DMS79 treated with DMSO at 0.1 percent for 48 hours (cell line): ENCODE measurements around the gene DPF3.
A peak's percentile ranks its signal among the peaks of the same experiment; 100 is the strongest.

ENCODE experiments used
- DNase-seq: peaks from one replicate; lab custom pipeline; 2025; lab: John Stamatoyannopoulos, UW

Gene DPF3

DNA sequence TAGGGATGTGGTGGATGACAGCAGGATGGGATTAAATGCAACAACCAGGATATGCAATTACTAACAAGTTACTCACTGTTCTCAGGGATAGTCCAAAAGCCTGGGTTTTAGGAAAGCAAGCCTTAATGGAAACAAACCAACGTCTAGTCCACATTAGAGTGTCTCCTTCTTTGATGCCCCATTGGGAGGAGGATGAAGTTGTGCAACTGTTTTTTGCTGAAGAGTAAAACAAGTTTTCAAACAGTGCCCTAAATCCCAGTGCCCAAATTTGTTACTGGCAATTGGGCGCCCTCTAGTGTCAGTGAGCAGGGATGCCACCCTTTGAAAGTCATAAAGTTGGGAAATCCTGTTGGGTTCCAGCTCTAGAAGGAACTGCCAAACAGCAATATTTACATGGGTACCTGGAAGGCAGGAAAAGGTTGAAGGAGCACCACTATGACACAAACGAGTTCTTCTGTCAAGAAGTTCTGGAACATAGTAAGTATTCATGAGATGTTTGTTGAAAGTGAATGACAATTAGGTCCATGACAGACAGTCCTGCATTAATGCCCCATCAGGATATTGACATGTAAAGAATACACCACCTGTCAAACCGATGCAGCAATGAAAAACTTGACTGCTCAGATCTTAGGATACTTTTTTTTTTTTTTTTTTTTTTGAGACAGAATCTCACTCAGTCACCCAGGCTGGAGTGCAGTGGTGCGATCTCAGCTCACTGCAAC, 11.1 kb upstream of the DPF3 start:
- DNase-seq, result peak; percentile 85

DNA sequence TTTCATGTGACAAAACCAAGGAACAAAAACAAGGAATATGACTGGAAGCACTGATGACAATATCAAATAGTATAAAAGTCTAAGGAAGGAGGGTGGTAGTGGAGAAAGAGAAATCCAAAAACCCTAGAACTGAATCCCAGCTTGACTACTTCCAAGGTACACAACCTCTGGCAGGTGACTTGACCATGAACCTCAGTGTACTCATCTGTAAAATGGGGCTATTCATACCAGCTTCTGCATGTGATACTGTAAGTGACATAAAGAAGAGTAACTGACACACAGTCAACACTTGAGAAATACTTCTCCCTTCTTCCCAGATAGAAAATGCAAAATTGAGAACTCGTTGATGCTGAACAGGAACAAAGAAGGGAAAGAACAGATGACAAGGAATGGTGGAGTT, 10.3 kb upstream of the DPF3 start:
- DNase-seq, result no peak

DNA sequence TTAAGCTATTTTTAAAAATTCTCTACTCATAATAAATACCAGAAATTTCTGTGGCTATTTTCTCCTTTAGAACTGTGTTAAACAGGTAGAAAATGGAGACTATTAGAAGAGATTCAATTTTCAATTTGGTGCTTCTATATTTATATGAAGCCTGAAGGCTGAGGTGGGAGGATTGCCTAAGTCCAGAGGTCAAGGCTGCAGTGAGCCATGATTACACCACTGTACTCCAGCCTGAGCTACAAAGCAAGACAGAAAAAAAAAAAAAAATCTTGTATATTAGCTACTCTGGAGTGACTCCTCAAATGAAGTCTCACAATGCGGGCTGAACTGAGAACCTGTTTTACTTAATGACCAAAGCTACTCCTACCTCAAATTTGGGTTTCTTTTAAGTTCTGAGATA, 9.8 kb upstream of the DPF3 start:
- no peak for DNase-seq

DNA sequence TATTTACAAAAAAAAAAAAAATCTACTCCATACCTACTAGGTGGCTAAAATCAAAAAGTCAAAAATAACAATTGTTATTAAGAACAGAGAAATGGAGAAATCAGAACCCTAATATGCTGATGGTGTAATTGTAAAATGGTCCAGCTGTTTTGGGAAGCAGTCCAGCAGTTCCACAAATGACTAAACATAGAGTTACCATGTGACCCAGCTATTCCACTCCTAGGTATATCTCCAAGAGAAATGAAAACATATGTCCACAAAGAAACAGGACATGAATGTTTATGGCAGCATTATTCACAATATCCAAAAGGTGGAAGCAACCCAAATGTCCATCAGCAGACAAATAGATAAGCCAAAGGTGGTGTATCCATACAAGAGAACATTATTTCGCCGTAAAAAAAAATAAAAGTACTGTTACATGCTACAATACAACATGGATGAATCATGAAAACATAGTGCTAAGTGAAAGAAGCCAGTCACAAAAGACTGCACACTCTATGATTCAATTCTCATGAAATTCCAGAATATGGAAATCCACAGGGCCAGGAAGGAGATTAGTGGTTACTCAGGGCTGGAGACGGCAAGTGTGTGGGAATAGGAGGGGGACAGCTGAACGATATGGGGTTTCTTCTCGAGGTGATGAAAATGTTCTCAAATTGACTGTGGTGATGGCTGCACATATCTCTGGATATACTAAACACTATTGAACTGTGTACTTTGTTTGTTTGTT, 9.1 kb upstream of the DPF3 start:
- DNase-seq, result no peak

DNA sequence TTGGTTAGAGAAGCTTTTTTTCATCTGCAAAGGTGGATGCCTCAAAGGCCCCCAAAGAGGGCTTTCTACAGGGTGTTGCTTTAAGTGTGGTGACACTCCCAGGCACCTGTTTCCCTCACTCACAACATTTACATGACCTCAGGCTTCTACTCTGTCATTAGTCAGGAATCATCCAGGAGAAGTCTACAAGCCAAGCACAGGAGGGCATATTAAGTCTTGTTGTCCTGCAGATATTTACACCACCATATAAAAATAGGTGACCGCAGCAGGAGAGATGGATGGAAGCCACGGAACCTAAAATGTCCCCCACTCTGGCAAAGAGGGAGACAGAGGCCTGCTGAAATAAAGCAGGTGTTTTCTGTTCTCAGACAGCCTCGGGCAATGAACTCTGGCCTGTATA, 7.5 kb upstream of the DPF3 start:
- no peak for DNase-seq

DNA sequence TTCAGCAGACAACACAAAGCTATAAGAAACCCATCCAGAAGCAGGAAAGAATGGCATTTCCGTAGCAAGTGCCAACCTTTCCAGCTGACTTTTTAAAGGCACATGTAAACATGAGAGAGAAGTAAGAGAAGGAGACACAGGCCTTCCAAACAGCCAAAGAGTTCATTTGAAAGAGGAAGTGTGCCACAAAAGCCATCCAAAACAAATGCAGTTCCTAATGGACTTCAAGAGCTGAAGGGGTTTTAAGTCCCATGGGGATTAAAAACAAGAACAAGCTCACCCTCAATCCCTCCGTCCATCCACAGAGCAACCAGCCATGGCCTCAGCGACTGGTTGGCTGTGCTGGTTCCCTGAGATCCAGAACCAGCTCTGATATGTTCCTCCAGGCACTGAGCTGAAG, 4.5 kb upstream of the DPF3 start:
- no peak for DNase-seq

DNA sequence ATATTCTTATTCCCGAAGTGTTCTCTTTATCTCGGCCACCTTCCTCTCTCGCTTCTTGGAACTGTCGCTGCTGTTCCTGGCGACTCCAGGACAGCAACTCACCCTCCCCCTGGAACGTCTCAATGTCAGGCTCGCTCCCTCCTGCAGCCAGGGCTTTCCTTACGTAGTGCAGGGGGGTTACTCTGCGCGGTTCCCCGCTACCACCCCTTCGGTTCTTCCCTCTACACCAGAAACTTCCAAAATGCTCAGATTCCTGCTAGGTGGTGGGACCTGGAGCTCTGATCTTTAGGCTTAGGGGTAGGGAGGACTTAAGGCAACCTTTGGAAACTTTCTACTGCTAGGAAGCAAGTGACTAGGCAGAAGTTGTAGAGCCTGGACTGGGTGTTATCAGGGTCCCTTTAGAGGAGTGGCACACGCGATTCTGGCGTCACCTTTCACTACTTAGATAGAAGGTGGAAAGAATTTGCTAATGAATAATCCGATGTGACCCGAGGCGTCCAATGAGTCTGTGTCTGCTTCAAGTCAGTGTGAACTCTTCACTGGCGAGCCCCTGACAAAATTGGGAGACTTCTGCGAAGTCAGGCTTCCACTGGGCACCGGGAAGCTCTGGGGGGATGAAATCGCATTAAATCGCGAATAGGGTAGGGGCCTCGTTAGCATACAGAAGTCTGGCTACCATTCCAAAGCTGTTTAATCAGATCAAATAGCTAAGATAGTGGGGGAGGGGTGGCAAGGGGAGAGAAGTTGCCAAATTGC, 900 bp upstream of the DPF3 start:
- DNase-seq, result peak; percentile 45

DNA sequence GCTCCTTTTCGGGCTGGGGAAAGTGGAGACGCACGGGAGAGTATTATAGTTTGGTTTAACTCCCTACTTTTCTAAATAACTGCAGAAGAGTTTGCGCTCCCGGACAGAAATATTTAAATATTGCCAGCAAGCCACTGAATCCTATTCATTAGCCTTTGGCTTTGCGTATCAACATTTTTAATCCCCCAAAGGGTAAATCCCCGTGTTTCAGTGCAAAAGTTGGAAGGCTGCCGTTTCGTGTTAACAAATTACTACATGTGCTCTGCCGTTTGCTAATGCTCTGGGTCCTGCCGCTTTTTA, 372 bp upstream of the DPF3 start:
- no peak for DNase-seq

DNA sequence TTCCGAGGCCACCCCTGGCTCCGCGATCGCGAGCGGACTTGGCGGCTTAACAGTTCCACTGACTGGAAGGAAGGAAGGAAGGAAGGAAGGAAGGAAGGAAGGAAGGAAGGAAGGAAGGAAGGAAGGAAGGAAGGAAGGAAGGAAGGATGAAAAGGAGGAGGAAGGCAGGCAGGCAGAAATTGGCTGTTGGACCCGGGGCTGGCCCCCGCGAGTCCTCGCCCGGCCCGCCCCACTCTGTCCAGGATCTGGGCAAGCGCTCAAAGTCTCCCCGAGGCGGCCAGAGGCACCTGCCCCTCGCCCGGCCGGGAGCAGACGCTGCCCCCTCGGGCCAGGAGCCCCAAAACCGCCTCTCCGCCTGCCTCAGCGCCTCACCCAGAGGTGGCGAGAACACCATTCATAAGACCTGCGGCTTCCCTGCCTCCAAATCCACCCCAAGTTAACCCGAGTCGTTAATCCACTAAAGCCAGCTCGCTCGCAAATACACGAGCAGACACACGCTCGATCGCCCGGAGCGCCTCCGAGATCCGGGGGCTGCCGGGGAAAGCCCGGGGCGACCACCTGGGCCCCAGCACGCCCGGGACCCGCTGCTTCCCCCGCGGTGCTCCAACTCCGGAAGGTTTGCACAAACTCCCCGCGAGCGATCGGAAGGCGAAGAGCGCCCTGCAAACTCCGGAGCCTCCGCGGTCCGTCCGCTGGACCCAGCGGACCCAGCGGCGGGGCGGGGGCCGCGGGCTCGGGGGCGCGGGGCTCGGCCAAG, 844 bp downstream of the DPF3 start:
- DNase-seq, result peak; percentile 56

DNA sequence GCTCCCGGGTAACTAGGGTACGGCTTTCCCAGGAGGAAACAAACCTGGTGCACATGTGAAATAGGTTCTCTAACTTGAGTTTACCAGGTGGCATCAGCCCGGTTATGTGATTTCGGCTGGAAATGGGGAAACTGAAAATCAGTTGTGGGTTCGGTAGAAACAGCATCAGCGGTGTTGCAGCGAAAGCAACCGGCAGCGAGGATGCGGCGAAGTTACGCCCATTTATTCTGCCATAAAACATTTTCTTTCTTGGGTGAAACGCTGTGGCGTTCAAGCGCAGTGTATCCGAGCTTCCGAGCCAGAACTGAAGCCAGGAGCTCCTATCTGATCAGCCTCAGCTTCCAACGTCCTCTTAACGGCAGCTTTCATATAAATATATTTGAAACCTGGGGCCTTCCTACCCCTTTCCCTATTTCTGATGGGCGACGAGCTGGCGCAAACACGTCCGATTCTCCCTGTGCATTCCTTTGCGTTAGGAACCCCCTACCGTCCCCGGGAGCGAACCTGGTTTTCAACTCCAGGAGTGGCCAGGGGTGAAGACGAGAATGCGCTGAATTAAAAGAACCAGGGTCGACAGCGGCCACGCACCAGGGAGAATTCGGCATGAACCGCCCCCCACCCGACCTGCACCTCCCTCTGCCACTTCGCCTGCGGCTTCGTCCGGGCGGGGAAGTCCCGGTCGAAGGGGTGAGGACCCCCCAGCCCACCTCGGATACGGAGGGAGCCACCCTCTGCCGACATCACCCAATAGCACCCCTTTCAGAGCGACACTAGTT, 1.6 kb downstream of the DPF3 start:
- peak; percentile 33 for DNase-seq

DNA sequence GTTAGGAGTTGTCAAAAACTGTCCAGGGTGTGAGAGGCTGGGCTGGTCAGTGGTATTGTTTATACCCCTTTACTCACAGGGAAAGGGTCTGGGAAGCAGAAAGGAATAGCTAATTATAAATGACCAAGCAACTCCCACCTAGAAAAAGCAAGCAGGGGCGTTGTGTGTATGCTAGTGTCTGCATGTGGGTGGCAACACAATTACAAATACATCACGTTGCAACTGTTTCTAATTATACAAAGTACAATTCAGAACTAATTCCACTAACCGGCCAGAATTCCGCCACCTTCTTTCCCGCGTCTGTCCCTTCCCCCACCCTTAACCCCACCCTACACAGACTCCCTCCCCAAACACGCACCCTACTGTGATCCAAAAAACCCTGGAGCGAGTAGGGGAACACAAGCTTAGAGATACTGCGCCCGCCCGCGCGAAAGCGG, 2.2 kb downstream of the DPF3 start:
- DNase-seq, result no peak

DNA sequence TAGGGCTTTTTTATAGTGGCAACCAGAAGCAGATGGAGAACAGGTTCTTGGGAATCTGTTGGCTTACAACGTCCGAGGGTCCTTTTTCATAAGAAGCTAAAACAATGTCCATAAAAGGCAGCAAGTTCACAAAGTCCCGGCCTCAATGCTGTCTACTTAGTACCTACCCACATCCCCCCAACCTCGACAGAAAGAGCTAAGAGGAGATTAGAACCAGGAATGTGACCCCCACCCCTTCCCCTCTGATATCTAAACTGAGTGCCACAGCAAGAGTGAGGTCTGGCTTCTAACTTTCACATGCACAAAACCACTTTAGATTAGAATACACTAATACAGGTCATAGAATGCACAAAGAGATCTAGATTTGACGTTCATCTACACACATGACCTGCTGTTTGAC, 4.5 kb downstream of the DPF3 start:
- DNase-seq, result no peak

DNA sequence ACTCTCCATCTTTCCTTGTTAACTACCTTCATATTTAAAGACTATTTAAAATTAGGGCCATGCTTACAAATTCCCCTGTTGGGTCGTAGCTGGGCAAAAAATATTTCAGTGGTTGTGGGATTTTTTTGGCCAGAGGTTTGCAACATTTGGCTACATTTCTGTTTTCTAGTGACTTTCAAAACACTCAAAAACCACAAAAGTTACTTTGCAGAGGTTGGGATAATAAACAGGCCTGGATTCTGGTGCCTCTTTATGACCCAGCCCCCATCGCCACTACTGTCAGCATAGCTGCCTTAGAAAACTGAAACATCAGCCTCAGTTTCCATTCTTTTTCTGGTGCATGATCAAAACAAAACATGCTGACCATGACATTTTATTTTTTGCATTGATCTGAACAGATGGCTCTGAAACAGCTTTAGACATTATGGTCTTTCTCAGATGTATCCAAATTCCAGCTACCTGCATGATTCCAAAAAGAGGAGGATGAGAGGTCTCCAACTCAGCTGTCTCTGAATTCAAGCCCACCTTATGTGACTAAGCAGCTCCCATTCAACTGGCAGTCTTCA, 5.2 kb downstream of the DPF3 start:
- DNase-seq, result no peak

DNA sequence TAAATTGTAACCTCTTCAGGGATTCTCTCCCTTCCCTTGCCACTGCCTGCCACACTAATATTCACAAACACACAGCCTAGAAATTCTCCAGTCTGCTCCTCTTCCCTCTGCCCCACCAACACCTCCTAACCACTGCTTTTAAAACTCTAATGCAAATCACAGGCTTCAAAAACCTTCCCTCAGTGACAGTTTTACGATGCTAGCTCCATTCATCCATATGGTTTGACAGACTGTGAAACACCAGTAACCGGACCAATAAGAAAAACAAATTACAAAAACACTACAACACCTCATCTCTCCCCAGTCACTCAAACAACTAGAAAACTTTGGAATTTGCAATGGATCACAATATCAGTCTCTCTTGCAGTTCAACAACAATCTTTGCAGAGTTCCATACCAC, 5.7 kb downstream of the DPF3 start:
- DNase-seq, result peak; percentile 16

DNA sequence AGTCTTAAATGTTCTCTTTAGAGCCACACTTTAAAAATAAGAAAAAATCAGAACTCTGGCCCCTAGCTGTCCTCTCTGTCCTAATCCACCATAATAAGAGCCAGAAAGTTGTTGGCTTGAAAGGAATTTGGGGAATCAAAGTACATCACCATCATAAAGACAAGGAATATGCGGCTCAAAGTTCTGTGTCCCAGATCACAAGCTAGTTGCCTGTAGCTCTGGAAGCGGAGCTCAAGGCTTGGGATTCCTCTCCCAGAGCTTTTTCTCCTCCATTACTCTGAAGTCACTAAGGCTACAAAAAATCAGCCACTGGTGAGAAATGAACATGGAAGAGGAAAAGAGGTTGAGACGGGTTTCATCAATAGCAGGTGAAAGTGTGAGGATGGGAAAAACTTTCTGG, 6.4 kb downstream of the DPF3 start:
- no peak for DNase-seq

DNA sequence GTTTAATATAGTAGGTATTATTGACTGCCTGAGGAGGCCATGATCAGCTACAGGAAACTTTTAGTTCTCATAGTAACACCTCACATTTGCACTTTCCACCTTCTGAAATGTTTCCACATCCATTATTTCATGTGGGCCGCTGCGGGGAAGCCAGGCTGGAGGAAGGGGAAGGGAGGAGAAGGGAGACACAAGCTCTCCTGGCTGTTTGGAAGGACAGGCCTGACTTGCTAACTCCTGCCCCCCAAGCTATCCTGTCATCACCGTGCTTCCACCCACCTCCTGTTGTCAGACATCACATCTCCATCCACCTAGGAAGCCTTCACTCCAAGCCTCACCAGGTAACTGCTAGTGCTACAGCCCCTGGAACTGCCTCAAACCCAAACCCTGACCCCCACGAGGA, 9.5 kb downstream of the DPF3 start:
- no peak for DNase-seq

DNA sequence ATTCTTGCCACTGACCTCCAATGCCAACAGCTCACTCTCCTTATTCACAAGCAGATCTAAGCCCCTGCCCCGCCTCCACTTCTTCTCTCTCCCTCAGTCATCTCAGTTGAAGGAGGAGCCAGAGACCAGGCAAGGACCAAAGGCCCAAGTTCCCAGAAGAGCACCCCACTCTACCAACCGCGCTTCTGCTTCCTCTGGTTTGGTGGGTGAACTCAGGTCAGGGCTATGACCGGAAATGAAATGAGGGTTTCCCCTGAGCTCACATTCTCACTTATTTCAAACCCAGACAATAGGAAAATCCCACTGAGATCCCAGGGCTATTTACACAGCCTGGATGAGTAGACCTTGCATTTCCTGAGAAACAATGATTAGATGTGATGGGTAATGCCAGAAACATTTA, 9.9 kb downstream of the DPF3 start:
- DNase-seq, result no peak

DNA sequence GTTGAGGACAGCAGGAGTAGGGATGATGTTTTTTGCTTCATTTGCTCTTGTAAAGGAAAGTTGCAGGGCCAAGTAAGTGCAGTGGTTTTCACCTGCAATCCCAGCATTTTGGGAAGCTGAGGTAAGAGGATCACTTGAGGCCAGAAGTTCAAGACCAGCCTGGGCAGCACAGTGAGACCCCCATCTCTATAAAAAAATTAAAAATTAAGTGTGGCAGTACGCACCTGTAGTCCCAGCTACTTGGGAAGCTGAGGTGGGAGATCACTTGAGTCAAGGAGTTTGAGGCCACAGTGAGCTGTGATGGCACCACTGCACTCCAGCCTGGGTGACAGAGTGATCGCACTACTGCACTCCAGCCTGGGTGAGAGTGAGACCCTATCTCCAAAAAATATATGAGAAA, 10.8 kb downstream of the DPF3 start:
- no peak for DNase-seq

DNA sequence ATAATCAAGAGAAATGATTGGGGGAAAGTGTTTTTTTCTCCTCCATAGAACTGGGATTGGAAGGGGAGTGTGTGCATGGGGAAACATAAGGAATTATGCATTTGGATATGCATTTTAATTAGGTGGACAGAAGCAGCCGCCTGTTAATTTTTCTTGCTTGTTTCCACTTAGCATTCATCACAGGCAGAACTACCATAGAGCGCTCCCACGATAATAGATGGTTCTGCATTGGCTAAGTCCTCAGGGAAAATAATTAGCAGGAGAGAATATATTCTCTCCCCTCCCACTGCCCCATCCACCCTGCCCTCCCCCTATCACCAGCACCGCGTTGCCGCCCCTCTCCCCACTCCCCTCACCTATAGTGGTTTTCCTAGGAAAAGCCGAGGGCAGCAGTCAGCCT, 11.4 kb downstream of the DPF3 start:
- no peak for DNase-seq

DNA sequence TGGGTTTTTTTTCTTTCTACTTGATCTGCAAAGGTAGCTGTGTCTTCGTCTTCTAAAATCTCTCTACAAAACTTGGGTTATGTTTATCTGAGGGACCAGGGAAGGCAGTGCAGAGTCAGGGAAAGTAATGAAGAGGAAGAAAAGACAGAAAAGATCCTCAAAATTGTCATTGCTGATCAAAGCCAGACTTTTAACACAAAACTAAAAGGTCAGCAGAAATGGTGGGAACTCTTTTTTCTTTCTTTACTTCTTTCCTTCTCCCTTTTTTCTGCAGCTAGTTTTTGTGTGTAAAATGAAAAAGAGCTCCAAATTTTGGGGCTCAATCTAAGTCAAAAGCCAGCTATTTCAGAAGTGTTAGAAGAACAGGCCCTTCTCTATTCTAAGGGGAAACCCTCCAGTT, 11.9 kb downstream of the DPF3 start:
- no peak for DNase-seq

DNA sequence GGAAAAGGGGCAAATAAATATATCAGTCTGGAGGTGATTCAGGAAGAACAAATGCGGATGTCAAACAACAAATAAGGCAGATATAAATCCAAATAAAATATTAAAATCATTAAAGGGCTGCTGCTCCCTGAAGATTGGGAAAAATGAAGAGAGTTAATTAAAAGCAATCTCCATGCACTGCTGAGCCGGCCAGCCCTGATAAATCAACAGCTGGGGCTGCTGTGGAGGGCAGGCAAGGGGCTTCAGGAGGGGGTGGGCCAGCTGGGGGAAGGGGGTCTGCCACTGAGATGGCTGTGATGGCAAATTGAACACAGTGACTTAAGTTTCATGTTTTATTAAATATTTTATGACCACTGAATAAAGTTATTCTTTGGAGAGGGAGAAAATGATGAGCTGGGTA, 12.4 kb downstream of the DPF3 start:
- no peak for DNase-seq

DNA sequence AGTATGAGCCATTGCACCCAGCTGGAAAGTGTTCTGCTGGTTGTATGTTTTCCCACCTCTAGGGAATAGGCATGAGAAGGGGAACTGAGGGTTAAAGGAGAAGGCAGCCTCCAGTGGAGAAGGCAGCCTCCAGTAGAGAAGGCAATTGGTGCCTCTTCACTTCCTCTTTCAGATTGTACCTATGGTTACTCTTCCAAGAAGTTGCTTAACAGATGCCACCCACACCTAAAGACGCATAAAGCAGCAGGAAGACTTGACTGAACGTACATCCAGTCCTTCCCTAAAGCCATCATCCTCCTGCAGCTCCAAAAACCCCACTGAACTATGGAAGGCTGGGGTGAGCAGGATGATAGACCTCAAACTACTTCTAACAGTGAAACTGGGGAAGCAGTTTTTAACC, 13.1 kb downstream of the DPF3 start:
- no peak for DNase-seq
